Measurements from ENCODE around the gene IQCN.
"Not testable (repeated sequence)": the region's sequence is repeated elsewhere in the genome, so short reads cannot be mapped to it uniquely, and the experiment has no call there.

The IQCN gene

DNA sequence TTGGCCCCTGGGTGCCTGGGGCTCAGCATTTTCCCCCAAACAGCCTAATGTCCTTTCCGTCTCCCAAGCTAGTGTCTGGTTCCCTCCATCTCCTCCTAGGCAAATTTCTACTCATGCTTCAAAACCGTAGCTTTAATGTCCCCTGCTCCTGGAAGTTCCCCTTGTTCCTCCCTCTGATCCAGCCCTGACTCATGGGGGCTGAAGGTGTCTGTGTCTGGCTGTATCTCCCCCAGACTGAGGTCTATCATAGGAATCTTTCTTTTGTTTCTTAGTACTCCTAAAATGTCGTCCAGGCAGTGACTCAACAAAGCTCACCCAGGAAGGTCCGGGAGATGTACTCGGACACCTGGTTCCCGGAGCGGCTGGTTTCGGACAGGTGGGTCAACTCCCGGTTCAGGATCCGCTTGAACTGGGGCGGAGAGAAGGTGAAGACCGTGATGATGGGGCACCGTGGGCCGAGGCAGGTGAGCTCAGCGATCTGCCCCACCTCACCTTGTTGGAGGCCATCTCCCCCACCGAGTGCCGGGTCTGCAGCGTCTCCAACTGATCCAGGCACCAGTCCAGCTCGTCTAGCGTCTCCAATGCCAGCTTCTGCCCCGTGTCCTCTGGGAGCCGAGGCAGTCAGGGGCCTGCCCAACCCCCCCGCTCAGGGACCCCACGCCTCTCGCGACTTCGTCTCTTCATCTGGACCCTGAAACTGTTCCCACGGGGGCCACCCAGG is 54.2 kb downstream of the IQCN start:
- in situ Hi-C loops (cut with MboI; ENCODE audit: low sequenced_read_pairs) = no loop called here

DNA sequence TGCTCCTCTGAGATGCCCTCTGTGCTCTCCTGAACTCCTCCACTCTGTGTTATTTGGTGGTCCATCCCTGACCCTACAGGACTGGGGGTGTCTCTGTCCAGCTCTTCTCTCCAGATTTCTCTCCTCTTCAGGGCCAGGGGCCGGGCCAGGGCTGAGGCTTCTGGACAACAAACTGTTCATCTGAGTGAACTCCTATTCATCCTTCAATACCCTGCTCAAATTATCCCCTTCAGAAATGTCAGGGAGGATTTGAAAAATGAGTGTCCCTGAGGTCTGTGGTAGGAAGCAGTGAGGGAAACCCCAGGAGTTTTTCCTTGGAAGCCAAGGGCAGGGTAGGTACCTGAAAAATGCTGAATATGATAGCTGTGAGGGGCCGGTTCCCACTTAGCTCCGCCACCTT is 55.7 kb downstream of the IQCN start:
- in situ Hi-C loops (cut with MboI; ENCODE audit: low sequenced_read_pairs) = no loop called here

DNA sequence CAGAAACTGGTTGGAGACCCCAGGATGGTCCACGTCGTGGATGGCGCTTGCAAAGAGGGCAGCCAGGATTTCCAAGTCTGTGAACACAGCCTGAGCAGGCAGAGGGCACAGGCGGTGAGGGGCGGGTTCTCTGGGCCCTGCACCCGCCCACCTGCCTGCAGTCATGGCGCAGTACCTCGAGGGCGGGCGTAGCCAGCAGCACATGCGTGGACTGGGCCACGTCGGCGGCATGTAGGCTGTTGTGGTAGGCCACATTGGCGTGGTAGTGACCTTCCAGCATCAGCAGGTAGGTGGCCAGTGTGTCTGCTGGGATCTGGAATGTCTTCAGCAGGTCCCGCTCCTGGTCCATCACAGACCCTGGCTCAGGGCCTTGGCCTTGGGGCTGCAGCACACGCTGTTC is 56.1 kb downstream of the IQCN start:
- in situ Hi-C loops (cut with MboI; ENCODE audit: low sequenced_read_pairs) = no loop called here

DNA sequence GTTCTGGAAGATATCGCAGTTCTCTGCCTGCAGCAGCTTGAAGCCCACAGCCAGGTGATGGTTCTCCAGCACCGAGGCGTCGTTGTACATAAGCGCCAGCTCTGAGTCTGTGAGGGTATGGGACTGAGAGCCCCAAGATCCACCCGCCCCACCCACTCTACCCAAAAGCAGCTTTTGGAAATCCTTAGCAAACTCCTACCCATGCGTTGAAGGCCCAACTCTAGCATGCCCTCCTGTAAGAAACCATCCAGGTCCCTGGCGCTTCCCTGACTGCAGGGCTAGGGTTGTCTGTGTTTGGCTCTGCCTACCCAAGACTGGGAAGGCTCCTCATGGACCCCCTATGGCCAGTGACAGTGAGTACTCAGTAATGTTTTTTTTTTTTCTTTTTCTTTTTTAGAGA is 57.5 kb downstream of the IQCN start:
- in situ Hi-C loops (cut with MboI; ENCODE audit: low sequenced_read_pairs) = no loop called here

DNA sequence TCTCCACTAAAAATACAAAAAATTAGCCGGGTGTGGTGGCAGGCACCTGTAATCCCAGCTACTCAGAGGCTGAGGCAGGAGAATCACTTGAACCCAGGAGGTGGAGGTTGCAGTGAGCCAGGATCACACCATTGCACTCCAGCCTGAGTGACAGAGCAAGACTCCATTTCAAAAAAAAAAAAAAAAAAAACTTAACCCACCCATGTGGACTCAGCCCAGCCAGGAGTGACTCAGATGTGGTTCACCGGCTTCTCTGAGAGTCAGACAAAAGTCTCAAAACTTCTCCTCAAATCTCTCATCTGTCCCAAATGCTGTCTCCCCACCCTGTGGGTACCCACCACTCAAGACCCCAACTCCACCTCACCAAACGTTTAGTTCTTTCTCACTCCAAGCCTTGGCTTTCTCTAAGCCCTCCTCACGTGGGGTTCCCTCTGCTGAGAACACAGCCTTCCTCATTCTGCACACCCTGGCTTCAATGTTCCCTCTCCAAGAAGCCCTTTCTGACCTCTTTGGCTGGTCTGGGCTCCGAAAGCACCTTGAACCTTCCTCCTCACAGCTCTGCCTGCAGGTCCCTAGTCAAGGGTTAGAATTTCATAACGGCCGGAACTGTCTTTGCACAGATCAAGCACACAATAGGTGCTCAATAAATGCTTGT is 59.3 kb downstream of the IQCN start:
- in situ Hi-C loops (cut with MboI; ENCODE audit: low sequenced_read_pairs) = no loop called here

DNA sequence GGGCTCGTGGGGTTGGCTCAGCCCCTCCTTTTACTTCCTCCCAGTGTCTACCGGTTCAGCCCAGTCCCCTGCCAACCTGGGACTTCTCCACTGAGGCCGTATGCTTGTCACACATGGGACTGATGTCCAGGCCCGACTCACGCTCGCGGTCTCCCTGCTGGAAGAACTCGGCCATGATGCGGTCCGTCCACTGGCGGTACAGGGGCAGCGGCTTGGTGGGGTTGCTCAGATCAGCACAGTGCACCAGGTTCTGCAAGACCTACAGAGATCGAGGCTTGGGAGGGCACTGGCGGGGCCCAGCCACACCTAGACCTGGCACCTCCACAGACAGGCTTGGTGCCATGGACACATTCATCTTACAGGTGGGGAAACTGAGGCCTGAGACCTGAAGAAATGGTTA is 62.6 kb downstream of the IQCN start:
- in situ Hi-C loops (cut with MboI; ENCODE audit: low sequenced_read_pairs) = no loop called here

DNA sequence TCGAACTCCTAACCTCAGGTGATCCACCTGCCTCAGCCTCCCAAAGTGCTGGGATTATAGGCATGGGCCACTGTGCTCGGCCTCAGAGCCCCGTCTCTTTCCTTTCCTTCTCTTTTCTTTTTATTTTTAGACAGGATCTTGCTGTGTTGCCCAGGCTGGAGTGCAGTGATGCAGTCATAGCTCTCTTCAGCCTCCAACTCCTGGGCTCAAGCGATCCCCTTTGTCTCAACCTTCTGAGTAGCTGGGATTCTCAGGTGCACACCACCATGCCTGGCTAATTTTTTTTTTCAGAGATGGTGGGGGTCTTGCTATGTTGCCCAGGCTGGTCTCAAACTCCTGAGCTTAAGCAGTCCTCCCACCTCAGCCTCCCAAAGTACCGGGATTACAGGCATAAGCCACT is 64.3 kb downstream of the IQCN start:
- in situ Hi-C loops (cut with MboI; ENCODE audit: low sequenced_read_pairs) = not testable (repeated sequence)

DNA sequence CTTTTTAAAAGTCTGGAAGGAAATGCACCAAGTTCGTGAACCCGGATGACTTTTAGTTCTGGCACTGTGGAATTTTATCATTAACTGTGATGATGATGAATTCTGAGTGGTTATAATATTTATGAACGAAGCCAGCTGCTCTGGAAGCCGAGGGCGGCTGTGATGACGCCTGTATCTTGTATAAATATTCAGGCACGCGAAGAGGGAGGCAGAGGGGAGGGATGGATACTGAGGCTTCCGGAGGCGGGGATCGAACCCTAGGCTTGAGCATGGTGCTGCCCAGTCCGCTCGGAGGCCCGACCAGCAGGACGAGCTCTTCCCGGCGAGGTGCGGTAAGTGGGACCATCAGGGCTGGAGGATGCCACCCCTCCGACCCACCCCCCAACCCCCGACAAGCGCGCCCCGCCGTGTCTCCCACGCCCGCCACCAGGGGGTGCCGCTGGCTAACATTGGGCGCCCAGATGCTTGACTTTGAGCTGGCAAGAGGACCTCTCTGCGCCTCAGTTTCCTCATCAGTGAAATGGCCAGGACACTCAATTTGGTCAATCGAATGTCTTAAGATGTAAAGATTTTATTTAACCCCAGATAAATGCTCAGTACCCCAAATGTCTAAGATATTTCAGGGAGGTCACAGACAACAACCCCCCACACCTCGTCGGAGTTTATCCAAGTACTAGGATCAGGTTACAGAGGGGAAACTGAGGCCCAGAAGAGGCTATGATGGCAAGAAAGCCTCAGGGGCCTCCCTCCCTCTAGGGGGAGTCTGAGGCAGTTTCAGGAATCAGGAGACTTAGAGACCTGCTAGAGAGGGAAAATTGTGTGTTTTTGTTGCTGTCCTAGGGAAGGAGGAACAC is 65.9 kb downstream of the IQCN start:
- in situ Hi-C loops (cut with MboI; ENCODE audit: low sequenced_read_pairs) = no loop called here
